Measurements from ENCODE around the gene LBHD2.
"Not testable (repeated sequence)": the region's sequence is repeated elsewhere in the genome, so short reads cannot be mapped to it uniquely, and the experiment has no call there.

The LBHD2 gene

GRCh38 chr14:103110681-103111231 is 26.7 kb downstream of the LBHD2 start:
- no peak for DNase-seq
- TF ChIP-seq GATA1 (IDR thresholded peaks at IDR 0.05; ENCODE audit: low read depth, low read length) = no peak
- no peak for TF ChIP-seq POLR2A (IDR thresholded peaks at IDR 0.05; ENCODE audit: low read length)

GRCh38 chr14:103111232-103111868 is 27.3 kb downstream of the LBHD2 start:
- TF ChIP-seq POLR2A (IDR thresholded peaks at IDR 0.05; ENCODE audit: low read length) (no peak), GATA1 (IDR thresholded peaks at IDR 0.05; ENCODE audit: low read depth, low read length) (no peak)
- no peak for DNase-seq

GRCh38 chr14:103112400-103113243 is 28.6 kb downstream of the LBHD2 start:
- TF ChIP-seq GATA1 (IDR thresholded peaks at IDR 0.05; ENCODE audit: low read depth, low read length) = no peak
- TF ChIP-seq POLR2A (IDR thresholded peaks at IDR 0.05; ENCODE audit: low read length) = no peak

GRCh38 chr14:103113303-103113702 is 29.3 kb downstream of the LBHD2 start:
- DNase-seq = no peak
- TF ChIP-seq GATA1 (IDR thresholded peaks at IDR 0.05; ENCODE audit: low read depth, low read length) (no peak), POLR2A (IDR thresholded peaks at IDR 0.05; ENCODE audit: low read length) (no peak)

More at GRCh38 chr14:103112400-103113243, 28.6 kb downstream of the LBHD2 start:
- DNase-seq = no peak

- no peak for TF ChIP-seq GATA1 (IDR thresholded peaks at IDR 0.05; ENCODE audit: low read depth, low read length)
- TF ChIP-seq POLR2A (IDR thresholded peaks at IDR 0.05; ENCODE audit: low read length) = no peak
- DNase-seq = no peak
These were observed 29.8 kb downstream of the LBHD2 start for GRCh38 chr14:103113774-103114173.

GRCh38 chr14:103115086-103115679 is 31.2 kb downstream of the LBHD2 start:
- not testable (repeated sequence) for DNase-seq

- DNase-seq = no peak
- TF ChIP-seq GATA1 (IDR thresholded peaks at IDR 0.05; ENCODE audit: low read depth, low read length) (no peak), POLR2A (IDR thresholded peaks at IDR 0.05; ENCODE audit: low read length) (no peak)
These were observed 32.0 kb downstream of the LBHD2 start for GRCh38 chr14:103115845-103116572.

GRCh38 chr14:103116636-103117035 is 32.6 kb downstream of the LBHD2 start:
- DNase-seq = no peak
- TF ChIP-seq POLR2A (IDR thresholded peaks at IDR 0.05; ENCODE audit: low read length) = no peak
- TF ChIP-seq GATA1 (IDR thresholded peaks at IDR 0.05; ENCODE audit: low read depth, low read length) = no peak

GRCh38 chr14:103117499-103117898 is 33.5 kb downstream of the LBHD2 start:
- not testable (repeated sequence) for DNase-seq

- DNase-seq = no peak
- TF ChIP-seq GATA1 (IDR thresholded peaks at IDR 0.05; ENCODE audit: low read depth, low read length) = no peak
- TF ChIP-seq POLR2A (IDR thresholded peaks at IDR 0.05; ENCODE audit: low read length) = no peak
These were observed 34.1 kb downstream of the LBHD2 start for GRCh38 chr14:103118018-103118662.

GRCh38 chr14:103118663-103119404 is 34.8 kb downstream of the LBHD2 start:
- peak in 1 of 2 experiments; percentile 11 for DNase-seq

GRCh38 chr14:103119527-103119926 is 35.5 kb downstream of the LBHD2 start:
- DNase-seq = not testable (repeated sequence)

More at GRCh38 chr14:103118663-103119404, 34.8 kb downstream of the LBHD2 start:
- TF ChIP-seq GATA1 (IDR thresholded peaks at IDR 0.05; ENCODE audit: low read depth, low read length) (no peak), POLR2A (IDR thresholded peaks at IDR 0.05; ENCODE audit: low read length) (no peak)

Data from erythroblast (primary cell).